ENCODE data around the gene LLGL2.

DNA sequence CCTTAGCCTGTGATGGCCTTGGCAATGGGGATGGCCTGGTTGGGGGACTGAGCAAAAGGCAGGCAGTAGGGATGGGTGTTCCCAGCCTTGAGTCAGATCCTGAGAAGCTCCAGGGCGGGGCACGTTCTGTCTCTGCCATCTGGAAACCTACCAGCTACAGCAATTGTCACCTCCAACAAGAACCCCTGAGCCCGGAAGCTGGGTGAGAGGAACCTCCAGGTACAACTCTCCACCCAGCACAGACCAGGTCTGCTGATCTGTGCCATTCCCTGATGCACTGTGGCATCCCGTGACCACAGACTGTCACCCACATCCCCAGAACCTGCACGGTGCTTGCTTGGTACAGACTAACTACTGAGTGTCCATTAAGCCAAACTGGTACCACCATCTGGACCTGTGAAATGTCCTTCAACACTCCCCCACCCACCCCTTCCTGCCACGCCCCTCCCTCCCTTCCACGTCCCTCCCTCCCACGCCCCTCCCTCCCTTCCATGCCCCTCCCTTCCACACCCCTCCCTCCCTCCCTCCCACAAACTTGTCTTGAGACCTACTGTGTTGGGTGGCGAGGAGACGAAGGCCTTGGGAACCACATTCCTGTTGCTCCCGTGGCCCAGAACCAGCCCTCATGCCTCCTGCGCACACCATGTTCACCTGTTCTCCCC is 78.7 kb downstream of the LLGL2 start:
- TF ChIP-seq POLR2A (IDR thresholded peaks at IDR 0.05) (no peak), POLR2AphosphoS5 (IDR thresholded peaks at IDR 0.05) (no peak), EP300 (IDR thresholded peaks at IDR 0.05; ENCODE audit: low read depth) (no peak)
- TF ChIP-seq, protein P1, sequence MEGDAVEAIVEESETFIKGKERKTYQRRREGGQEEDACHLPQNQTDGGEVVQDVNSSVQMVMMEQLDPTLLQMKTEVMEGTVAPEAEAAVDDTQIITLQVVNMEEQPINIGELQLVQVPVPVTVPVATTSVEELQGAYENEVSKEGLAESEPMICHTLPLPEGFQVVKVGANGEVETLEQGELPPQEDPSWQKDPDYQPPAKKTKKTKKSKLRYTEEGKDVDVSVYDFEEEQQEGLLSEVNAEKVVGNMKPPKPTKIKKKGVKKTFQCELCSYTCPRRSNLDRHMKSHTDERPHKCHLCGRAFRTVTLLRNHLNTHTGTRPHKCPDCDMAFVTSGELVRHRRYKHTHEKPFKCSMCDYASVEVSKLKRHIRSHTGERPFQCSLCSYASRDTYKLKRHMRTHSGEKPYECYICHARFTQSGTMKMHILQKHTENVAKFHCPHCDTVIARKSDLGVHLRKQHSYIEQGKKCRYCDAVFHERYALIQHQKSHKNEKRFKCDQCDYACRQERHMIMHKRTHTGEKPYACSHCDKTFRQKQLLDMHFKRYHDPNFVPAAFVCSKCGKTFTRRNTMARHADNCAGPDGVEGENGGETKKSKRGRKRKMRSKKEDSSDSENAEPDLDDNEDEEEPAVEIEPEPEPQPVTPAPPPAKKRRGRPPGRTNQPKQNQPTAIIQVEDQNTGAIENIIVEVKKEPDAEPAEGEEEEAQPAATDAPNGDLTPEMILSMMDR (IDR thresholded peaks at IDR 0.05): no peak

Measured in transverse colon (tissue), 4 donors.